HepG2 (cell line): ENCODE data around the gene HMCN2. TPM values are rescaled to one million over a fixed set of nuclear protein-coding genes. Genes with fewer than 3 reads are reported as not detected.

ENCODE experiments used
- ATAC-seq: fragments of 200-7000 bp; cut with Tn5 transposase; 3 replicates; pipeline ENCODE4 v1.9.1; 2020; ENCODE audit warnings: mild to moderate bottlenecking, moderate library complexity
- BruUV-seq: library from RNA; stranded (reverse); fragments of 400-500 nt; replicated peaks from 2 replicates; lab custom pipeline; 2021; lab: Mats Ljungman, UMichigan
- CTCF ChIA-PET: fragments of 300-600 bp; formaldehyde crosslinking; extraction: SDS; loops from one replicate; lab custom pipeline; 2021; ENCODE audit warnings: low total read pairs, inconsistent platforms, low intra/inter-chr PET ratio; lab: Yijun Ruan, JAX
- POLR2A ChIA-PET: fragments of 350-600 bp; sonication (Branson Sonifier 250); formaldehyde crosslinking; loops from one replicate; lab custom pipeline; 2020; ENCODE audit warnings: antibody characterized with exemption, inconsistent platforms; lab: Yijun Ruan, JAX
- DNase-seq: peaks from one replicate; pipeline ENCODE4 v3.0.0-alpha.2; 2015; ENCODE audit warnings: low spot score
- FAIRE-seq: peaks from 3 replicates; lab custom pipeline; 2011; peaks lifted over from hg19 to GRCh38; lab: Jason Lieb, UNC
- H2AFZ ChIP-seq: one replicate; pipeline ENCODE4 v1.6.1; 2011; ENCODE audit warnings: low read length, inconsistent platforms
- H3K27ac ChIP-seq: fragments of 300-600 bp; 3 replicates; pipeline ENCODE4 v1.8.0; 2011; ENCODE audit warnings: mixed run types, mild to moderate bottlenecking, mixed read lengths, low read length, inconsistent platforms; ENCODE audit not compliant: insufficient read depth; ENCODE audit errors: extremely low read length
- H3K27me3 ChIP-seq, 2 experiments: fragments of 200-600 bp in 1 of 2; 2 replicates in 1 of 2; 3 replicates in 1 of 2; pipeline versions ENCODE4 v1.6.0 to v1.8.0; 2011; ENCODE audit warnings: low read length in 2 of 2, mild to moderate bottlenecking in 2 of 2, moderate library complexity in 2 of 2, inconsistent platforms in 1 of 2; ENCODE audit not compliant: insufficient read depth in 2 of 2, control insufficient read depth in 1 of 2
- H3K36me3 ChIP-seq, 2 experiments: fragments of 200-600 bp in 1 of 2; replicated peaks in 1 of 2; 2 replicates in 1 of 2; 3 replicates in 1 of 2; pipeline versions ENCODE4 v1.5.1 to v1.8.0; 2011; ENCODE audit warnings: low read length in 2 of 2, inconsistent platforms in 1 of 2; ENCODE audit not compliant: insufficient read depth in 2 of 2, control insufficient read depth in 1 of 2
- H3K4me1 ChIP-seq: 2 replicates; pipeline ENCODE4 v1.5.1; 2012; ENCODE audit warnings: low read length, inconsistent platforms; ENCODE audit not compliant: insufficient read depth
- H3K4me2 ChIP-seq: 2 replicates; pipeline ENCODE4 v1.6.0; 2011; ENCODE audit warnings: low read depth, low read length, inconsistent platforms
- H3K4me3 ChIP-seq, 3 experiments: fragments of 200-600 bp in 1 of 3; sonication (generic), shearing (Covaris generic) in 1 of 3; replicated peaks in 1 of 3; 2 replicates each; pipeline ENCODE4 v1.5.1; 2011 to 2016; ENCODE audit warnings: low read length in 3 of 3, inconsistent platforms in 2 of 3, low read depth in 2 of 3, mild to moderate bottlenecking in 2 of 3, control low read depth in 1 of 3, mixed read lengths in 1 of 3; ENCODE audit not compliant: insufficient read depth in 1 of 3
- H3K79me2 ChIP-seq: one replicate; pipeline ENCODE4 v1.6.1; 2011; ENCODE audit warnings: low read length, inconsistent platforms; ENCODE audit not compliant: insufficient read depth
- H3K9ac ChIP-seq: 2 replicates; pipeline ENCODE4 v1.6.0; 2011; ENCODE audit warnings: mild to moderate bottlenecking, low read depth, low read length, inconsistent platforms; ENCODE audit not compliant: insufficient read depth
- H3K9me3 ChIP-seq: 2 replicates; pipeline ENCODE4 v1.5.1; 2012; ENCODE audit warnings: mild to moderate bottlenecking, low read length
- H4K20me1 ChIP-seq: 2 replicates; pipeline ENCODE4 v1.6.0; 2011; ENCODE audit warnings: inconsistent platforms, mild to moderate bottlenecking, low read length, moderate library complexity; ENCODE audit not compliant: insufficient read depth
- CENPT ChIP-seq: sonication (generic); formaldehyde crosslinking; IDR thresholded peaks from 2 replicates; pipeline ENCODE4 v1.8.0; 2022; ENCODE audit warnings: low read depth, mild to moderate bottlenecking, moderate library complexity, missing genetic modification reagents
- HDAC6 ChIP-seq: fragments of 200-600 bp; sonication (generic); IDR thresholded peaks from 2 replicates; pipeline ENCODE4 v1.7.0; 2017; ENCODE audit warnings: mild to moderate bottlenecking, antibody characterized with exemption, low read length, low read depth
- JUN ChIP-seq: sonication (generic); formaldehyde crosslinking; IDR thresholded peaks from 2 replicates; pipeline ENCODE4 v1.4.0; 2020; ENCODE audit warnings: mild to moderate bottlenecking, missing genetic modification reagents
- JUND ChIP-seq: sonication (generic); formaldehyde crosslinking; IDR thresholded peaks from 2 replicates; pipeline ENCODE4 v1.8.0; 2022; ENCODE audit warnings: mild to moderate bottlenecking, missing genetic modification reagents
- KAT2B ChIP-seq: fragments of 150-350 bp; IDR thresholded peaks from 2 replicates; pipeline ENCODE4 v1.6.1; 2014; ENCODE audit warnings: low read depth, low read length, borderline replicate concordance
- RXRA ChIP-seq: sonication (generic); formaldehyde crosslinking; IDR thresholded peaks from 2 replicates; pipeline ENCODE4 v1.5.1; 2020; ENCODE audit warnings: missing genetic modification reagents
- SMAD3 ChIP-seq: sonication (generic); formaldehyde crosslinking; IDR thresholded peaks from 2 replicates; pipeline ENCODE4 v1.4.0; 2020; ENCODE audit warnings: missing genetic modification reagents
- TOE1 ChIP-seq: sonication (generic); formaldehyde crosslinking; IDR thresholded peaks from 2 replicates; pipeline ENCODE4 v1.4.0; 2020; ENCODE audit warnings: mild to moderate bottlenecking, missing genetic modification reagents
- WIZ ChIP-seq: sonication (generic); formaldehyde crosslinking; IDR thresholded peaks from 2 replicates; pipeline ENCODE4 v1.5.1; 2020; ENCODE audit warnings: mild to moderate bottlenecking, missing genetic modification reagents
- ZBTB26 ChIP-seq: IDR thresholded peaks from 2 replicates; pipeline ENCODE4 v1.6.1; 2016; ENCODE audit warnings: missing compliant biosample characterization, missing genetic modification reagents, borderline replicate concordance
- ZFP36 ChIP-seq: fragments of 150-350 bp; IDR thresholded peaks from 2 replicates; pipeline ENCODE4 v1.6.1; 2018; ENCODE audit warnings: borderline replicate concordance, low read length, low read depth; ENCODE audit not compliant: partially characterized antibody
- ZNF383 ChIP-seq: sonication (generic); formaldehyde crosslinking; IDR thresholded peaks from 2 replicates; pipeline ENCODE4 v1.4.0; 2020; ENCODE audit warnings: missing genetic modification reagents, mild to moderate bottlenecking, borderline replicate concordance
- ZNF772 ChIP-seq: sonication (generic); formaldehyde crosslinking; IDR thresholded peaks from 2 replicates; pipeline ENCODE4 v1.5.0; 2020; ENCODE audit warnings: mild to moderate bottlenecking, missing genetic modification reagents
- WGBS: methylation state at CpG from one replicate; pipeline ENCODE4 v1.1.6; 2017; ENCODE audit warnings: low lambda C conversion rate; 5-methylcytosine and 5-hydroxymethylcytosine counted together
- in situ Hi-C: cut with HindIII; loops from 2 replicates; pipeline ENCODE4 v1.10.0; 2017; ENCODE audit warnings: low pct_unique_long_range_greater_than_20kb; ENCODE audit not compliant: extremely low pct_ligation_motif_present
- intact Hi-C: fragments of 100-400 bp; cut with micrococcal nuclease; formaldehyde crosslinking; loops from one replicate; pipeline ENCODE4 v1.10.0; 2022; ENCODE audit not compliant: unreplicated experiment
- polyA plus RNA-seq, 8 experiments: library from polyadenylated mRNA; depleted of rRNA in 3 of 8; stranded (reverse) in 7 of 8; unstranded in 1 of 8; fragments of >200 nt; fragmentation: Illumina TruSeq in 4 of 8; extraction: Trizol in 4 of 8; gene quantifications; 2 replicates each; pipeline versions ENCODE4 v1.2.1 to v1.2.3, GENCODE V29; 2011 to 2016; ENCODE audit warnings: low read depth in 4 of 8, missing spikeins in 1 of 8, mixed read lengths in 1 of 8; ENCODE audit not compliant: insufficient read depth in 1 of 8
- total RNA-seq, 5 experiments: library from RNA; depleted of rRNA; stranded (reverse); fragments of >200 nt; fragmentation: Illumina TruSeq; extraction: Trizol; gene quantifications; 2 replicates each; pipeline ENCODE4 v1.2.3, GENCODE V29; 2016; ENCODE audit warnings: low read depth in 1 of 5

The HMCN2 gene
- total and polyA plus RNA-seq, 2 of the 13 experiments (the other 11 are each of a cell fraction or from before 2014, with no cell fraction given): 0.09 TPM; not detected in 1

DNA sequence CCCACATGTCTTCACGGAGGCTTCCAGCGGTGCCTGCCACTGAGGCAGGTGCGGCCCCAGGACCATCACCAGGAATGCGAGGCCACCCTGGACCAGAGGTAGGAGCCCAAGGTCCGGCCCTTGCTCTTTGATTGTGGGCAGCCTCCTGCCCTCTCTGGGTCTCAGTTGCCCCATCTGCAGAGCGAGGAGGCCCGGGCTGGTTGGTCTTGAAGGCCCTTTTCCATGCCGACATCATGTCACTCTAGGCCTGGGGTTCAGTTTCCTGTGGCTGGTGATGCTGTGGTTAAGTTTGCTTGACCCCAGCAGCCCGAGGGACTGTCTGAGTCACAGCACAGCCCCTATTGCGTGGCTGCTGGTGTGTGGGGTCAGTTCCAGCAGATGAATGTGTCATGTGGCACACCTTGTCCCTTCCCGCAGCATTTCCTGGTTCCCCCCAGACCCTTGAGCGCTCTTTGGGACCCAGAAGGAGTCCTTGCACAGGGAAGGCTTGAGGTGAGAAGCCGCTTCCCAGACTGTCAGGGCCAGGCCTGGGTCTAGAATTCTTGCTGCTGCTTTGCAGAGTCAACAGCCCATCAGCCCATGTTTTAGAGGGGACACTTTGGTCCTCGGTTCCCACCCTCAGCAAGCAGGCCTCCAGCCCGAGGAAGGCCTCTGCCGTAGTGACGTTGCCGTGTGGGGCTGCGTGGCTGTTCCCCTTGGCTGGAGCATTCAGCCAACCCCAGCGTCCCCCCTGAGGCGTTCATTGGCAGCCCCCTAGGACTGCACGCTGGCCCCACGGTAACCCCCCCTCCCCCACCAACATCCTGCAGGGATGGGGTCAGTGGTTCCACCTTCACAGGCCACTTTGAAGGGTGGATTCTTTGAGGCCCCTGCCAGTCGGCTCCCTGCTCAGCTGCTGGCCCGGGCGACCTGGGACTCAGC lies 31.0 kb upstream of the HMCN2 start:
- POLR2A ChIA-PET: no interaction called here
- no peaks in the 10 kb centered on the region for H3K9me3 ChIP-seq
- H3K79me2 ChIP-seq: no peaks in the 10 kb centered on the region
- WGBS: 87% methylated on average over 6 of the region's 26 CpGs
- in situ Hi-C loops (loop anchor here (5.0 kb wide), 1 partner anchor 122 kb away; no protein-coding TSS in a partner anchor), intact Hi-C loops (no loop called here)
- no peak overlapping the region for H2AFZ ChIP-seq
- DNase-seq (no peak), ATAC-seq (no peak), FAIRE-seq (no peak)
- BruUV-seq: no TSS peak
- H3K36me3 ChIP-seq: no peaks in the 10 kb centered on the region
- no peak overlapping the region for H3K9ac ChIP-seq
- H3K27me3 ChIP-seq: no peaks in the 10 kb centered on the region
- no peak overlapping the region for H3K4me2 ChIP-seq
- H3K27ac ChIP-seq: no peak overlapping the region
- CTCF ChIA-PET: interaction anchor here (1.6 to 2.9 kb wide), 2 partner anchors 78 to 127 kb away, joined by 7 to 30 read pairs; no protein-coding TSS in a partner anchor
- H3K4me1 ChIP-seq: peaks cover 19% of the 10 kb centered on the region
- TF ChIP-seq RXRA (CRISPR knock-in tag) (no peak), TOE1 (CRISPR knock-in tag) (no peak), JUND (CRISPR knock-in tag) (no peak), JUN (CRISPR knock-in tag) (no peak), ZFP36 (no peak), ZNF772 (CRISPR knock-in tag) (no peak), KAT2B (no peak), ZNF383 (CRISPR knock-in tag) (no peak), ZBTB26 (CRISPR knock-in tag) (no peak), CENPT (no peak), HDAC6 (no peak), SMAD3 (no peak), WIZ (CRISPR knock-in tag) (no peak)
- H4K20me1 ChIP-seq: no peaks in the 10 kb centered on the region
- no peak overlapping the region for H3K4me3 ChIP-seq
